ENCODE measurements around the gene IMMP2L. TPM values are rescaled to one million over a fixed set of nuclear protein-coding genes. Genes with fewer than 3 reads are reported as not detected.

IMMP2L gene
- polyA plus RNA-seq, 1 of the 3 experiments (the other 2 are of a cell fraction) = 10.7 TPM

DNA sequence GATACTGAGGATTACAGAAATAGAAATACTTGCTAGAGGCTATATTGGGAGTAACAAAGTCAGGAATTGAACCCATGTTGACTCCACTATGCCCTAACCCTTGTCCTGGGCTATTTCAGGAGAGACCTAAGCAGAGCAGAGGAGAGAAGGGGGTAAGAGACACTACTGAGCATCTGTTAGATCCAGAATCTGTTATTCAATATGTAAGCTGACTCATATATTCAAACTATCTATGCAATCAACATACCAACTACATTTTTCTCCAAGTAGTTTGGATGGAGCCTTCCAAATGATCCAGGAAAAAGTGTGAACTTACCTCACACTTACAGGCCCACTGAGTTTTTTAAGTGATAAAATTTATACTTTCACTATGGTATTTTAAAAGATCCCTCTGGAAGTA is 216.1 kb downstream of the IMMP2L start:
- Histone ChIP-seq H3K4me3 (ENCODE audit: low read depth in 2 of 2, low read length in 1 of 2) (no peak overlapping the region), H3K27ac (ENCODE audit: low read depth in 2 of 2, low read length in 1 of 2) (no peak overlapping the region), H3K9ac (no peak overlapping the region), H3K36me3 (replicated peaks in 1 of 2; ENCODE audit: control insufficient read depth in 1 of 2, insufficient read depth in 2 of 2, low read length in 1 of 2) (peaks cover 0 to 2% of the 10 kb centered on the region in 2 experiments), H4K20me1 (ENCODE audit: insufficient read depth) (no peaks in the 10 kb centered on the region), H3K9me3 (peaks cover 7% of the 10 kb centered on the region; the same call in 1 of the 2 replicates), H3F3A (replicated peaks; ENCODE audit: insufficient read depth) (no peaks in the 10 kb centered on the region), H3K27me3 (ENCODE audit: insufficient read depth) (no peaks in the 10 kb centered on the region), H3K4me1 (ENCODE audit: control insufficient read depth in 1 of 2, insufficient read depth in 2 of 2, low read depth in 1 of 2, low read length in 1 of 2) (no peaks in the 10 kb centered on the region), H3K79me2 (ENCODE audit: insufficient read depth) (no peaks in the 10 kb centered on the region), H2AFZ (ENCODE audit: low read depth) (no peak overlapping the region), H3K9me2 (no peaks in the 10 kb centered on the region), H3K4me2 (no peak overlapping the region)
- no peak for DNase-seq
- CTCF ChIA-PET = interaction anchor here (0.6 to 1.6 kb wide), 2 partner anchors 34 to 146 kb away, joined by 3 read pairs; no protein-coding TSS in a partner anchor
- no peak for TF ChIP-seq EP300 (IDR thresholded peaks at IDR 0.05; ENCODE audit: borderline replicate concordance in 1 of 2, low read depth in 1 of 2, low read length in 1 of 2)
- TF ChIP-seq JUND (IDR thresholded peaks at IDR 0.05) = no peak
- TF ChIP-seq NRF1 (IDR thresholded peaks at IDR 0.05; ENCODE audit: low read depth, low read length) = no peak
- TF ChIP-seq TAF1 (IDR thresholded peaks at IDR 0.05; ENCODE audit: borderline replicate concordance, low read depth, low read length) = no peak
- TF ChIP-seq, protein P1, sequence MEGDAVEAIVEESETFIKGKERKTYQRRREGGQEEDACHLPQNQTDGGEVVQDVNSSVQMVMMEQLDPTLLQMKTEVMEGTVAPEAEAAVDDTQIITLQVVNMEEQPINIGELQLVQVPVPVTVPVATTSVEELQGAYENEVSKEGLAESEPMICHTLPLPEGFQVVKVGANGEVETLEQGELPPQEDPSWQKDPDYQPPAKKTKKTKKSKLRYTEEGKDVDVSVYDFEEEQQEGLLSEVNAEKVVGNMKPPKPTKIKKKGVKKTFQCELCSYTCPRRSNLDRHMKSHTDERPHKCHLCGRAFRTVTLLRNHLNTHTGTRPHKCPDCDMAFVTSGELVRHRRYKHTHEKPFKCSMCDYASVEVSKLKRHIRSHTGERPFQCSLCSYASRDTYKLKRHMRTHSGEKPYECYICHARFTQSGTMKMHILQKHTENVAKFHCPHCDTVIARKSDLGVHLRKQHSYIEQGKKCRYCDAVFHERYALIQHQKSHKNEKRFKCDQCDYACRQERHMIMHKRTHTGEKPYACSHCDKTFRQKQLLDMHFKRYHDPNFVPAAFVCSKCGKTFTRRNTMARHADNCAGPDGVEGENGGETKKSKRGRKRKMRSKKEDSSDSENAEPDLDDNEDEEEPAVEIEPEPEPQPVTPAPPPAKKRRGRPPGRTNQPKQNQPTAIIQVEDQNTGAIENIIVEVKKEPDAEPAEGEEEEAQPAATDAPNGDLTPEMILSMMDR (IDR thresholded peaks at IDR 0.05) = no peak
- TF ChIP-seq FOXJ3 (CRISPR knock-in tag; IDR thresholded peaks at IDR 0.05) = no peak
- TF ChIP-seq, protein P2, sequence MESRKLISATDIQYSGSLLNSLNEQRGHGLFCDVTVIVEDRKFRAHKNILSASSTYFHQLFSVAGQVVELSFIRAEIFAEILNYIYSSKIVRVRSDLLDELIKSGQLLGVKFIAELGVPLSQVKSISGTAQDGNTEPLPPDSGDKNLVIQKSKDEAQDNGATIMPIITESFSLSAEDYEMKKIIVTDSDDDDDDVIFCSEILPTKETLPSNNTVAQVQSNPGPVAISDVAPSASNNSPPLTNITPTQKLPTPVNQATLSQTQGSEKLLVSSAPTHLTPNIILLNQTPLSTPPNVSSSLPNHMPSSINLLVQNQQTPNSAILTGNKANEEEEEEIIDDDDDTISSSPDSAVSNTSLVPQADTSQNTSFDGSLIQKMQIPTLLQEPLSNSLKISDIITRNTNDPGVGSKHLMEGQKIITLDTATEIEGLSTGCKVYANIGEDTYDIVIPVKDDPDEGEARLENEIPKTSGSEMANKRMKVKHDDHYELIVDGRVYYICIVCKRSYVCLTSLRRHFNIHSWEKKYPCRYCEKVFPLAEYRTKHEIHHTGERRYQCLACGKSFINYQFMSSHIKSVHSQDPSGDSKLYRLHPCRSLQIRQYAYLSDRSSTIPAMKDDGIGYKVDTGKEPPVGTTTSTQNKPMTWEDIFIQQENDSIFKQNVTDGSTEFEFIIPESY (IDR thresholded peaks at IDR 0.05; ENCODE audit: borderline replicate concordance, low read depth) = no peak
- TF ChIP-seq CHD2 (IDR thresholded peaks at IDR 0.05; ENCODE audit: low read length, partially characterized antibody) = no peak
- no peak for TF ChIP-seq SMC3 (IDR thresholded peaks at IDR 0.05; ENCODE audit: low read depth, low read length)
- TF ChIP-seq, protein P3, sequence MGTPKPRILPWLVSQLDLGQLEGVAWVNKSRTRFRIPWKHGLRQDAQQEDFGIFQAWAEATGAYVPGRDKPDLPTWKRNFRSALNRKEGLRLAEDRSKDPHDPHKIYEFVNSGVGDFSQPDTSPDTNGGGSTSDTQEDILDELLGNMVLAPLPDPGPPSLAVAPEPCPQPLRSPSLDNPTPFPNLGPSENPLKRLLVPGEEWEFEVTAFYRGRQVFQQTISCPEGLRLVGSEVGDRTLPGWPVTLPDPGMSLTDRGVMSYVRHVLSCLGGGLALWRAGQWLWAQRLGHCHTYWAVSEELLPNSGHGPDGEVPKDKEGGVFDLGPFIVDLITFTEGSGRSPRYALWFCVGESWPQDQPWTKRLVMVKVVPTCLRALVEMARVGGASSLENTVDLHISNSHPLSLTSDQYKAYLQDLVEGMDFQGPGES (IDR thresholded peaks at IDR 0.05; ENCODE audit: low read depth, low read length) = no peak
- TF ChIP-seq RXRA (IDR thresholded peaks at IDR 0.05; ENCODE audit: borderline replicate concordance, low read depth) = no peak
- TF ChIP-seq TCF12 (IDR thresholded peaks at IDR 0.05) = no peak
- POLR2A ChIA-PET = no interaction called here

DNA sequence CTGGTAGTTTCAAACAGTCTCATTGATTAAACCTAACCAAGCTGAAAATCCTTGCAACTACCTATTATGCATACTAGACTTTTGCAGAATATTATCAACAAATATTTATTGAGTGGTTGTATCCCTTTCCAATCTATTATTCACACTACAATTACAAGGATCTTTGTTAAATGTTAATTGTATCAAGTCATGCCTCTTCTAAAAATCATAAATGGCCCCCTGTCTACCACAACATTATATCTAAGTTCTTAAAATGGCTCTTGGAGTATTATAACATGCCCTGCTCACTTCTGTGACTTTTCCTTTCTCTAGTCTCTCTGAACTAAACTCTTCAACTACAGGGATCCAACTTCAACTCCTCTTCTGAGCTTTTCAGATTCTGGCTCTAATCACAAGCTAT is 219.3 kb downstream of the IMMP2L start:
- POLR2A ChIA-PET = no interaction called here
- H3K4me3 ChIP-seq (ENCODE audit: low read depth in 2 of 2, low read length in 1 of 2) = no peak overlapping the region; a peak in 1 of 4 replicates
- CTCF ChIA-PET = interaction anchor here (0.6 to 1.3 kb wide), 2 partner anchors 10 to 492 kb away, joined by 3 read pairs; no protein-coding TSS in a partner anchor
- TF ChIP-seq RCOR1 (IDR thresholded peaks at IDR 0.05; ENCODE audit: low read length) (no peak), FOXM1 (IDR thresholded peaks at IDR 0.05; ENCODE audit: low read depth) (no peak), NFIC (IDR thresholded peaks at IDR 0.05; ENCODE audit: borderline replicate concordance) (no peak), RAD21 (IDR thresholded peaks at IDR 0.05; ENCODE audit: low read length) (no peak), TAF1 (IDR thresholded peaks at IDR 0.05; ENCODE audit: borderline replicate concordance, low read depth, low read length) (no peak), RFX5 (IDR thresholded peaks at IDR 0.05; ENCODE audit: low read length) (no peak), EP300 (IDR thresholded peaks at IDR 0.05; ENCODE audit: borderline replicate concordance in 1 of 2, low read depth in 1 of 2, low read length in 1 of 2) (no peak), NRF1 (IDR thresholded peaks at IDR 0.05; ENCODE audit: low read depth, low read length) (no peak), MEF2A (IDR thresholded peaks at IDR 0.05; ENCODE audit: borderline replicate concordance, low read depth) (no peak), MXI1 (IDR thresholded peaks at IDR 0.05; ENCODE audit: low read depth, low read length) (no peak)
- TF ChIP-seq, protein P4, sequence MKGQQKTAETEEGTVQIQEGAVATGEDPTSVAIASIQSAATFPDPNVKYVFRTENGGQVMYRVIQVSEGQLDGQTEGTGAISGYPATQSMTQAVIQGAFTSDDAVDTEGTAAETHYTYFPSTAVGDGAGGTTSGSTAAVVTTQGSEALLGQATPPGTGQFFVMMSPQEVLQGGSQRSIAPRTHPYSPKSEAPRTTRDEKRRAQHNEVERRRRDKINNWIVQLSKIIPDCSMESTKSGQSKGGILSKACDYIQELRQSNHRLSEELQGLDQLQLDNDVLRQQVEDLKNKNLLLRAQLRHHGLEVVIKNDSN (IDR thresholded peaks at IDR 0.05; ENCODE audit: borderline replicate concordance, low read depth) = no peak
- TF ChIP-seq, protein P1 (IDR thresholded peaks at IDR 0.05) = no peak

More for the DNA sequence above, 219.3 kb downstream of the IMMP2L start:
- H3K27me3 ChIP-seq (ENCODE audit: insufficient read depth) = no peaks in the 10 kb centered on the region
- H3K4me2 ChIP-seq = no peak overlapping the region
- H2AFZ ChIP-seq (ENCODE audit: low read depth) = no peak overlapping the region
- no peak overlapping the region for H3K9ac ChIP-seq
- no peaks in the 10 kb centered on the region for H3K79me2 ChIP-seq (ENCODE audit: insufficient read depth)
- H3K9me2 ChIP-seq = no peaks in the 10 kb centered on the region
- H3K36me3 ChIP-seq (replicated peaks in 1 of 2; ENCODE audit: control insufficient read depth in 1 of 2, insufficient read depth in 2 of 2, low read length in 1 of 2) = peaks cover 0 to 2% of the 10 kb centered on the region in 2 experiments
- H3K27ac ChIP-seq (ENCODE audit: low read depth in 2 of 2, low read length in 1 of 2) = no peak overlapping the region
- no peaks in the 10 kb centered on the region for H4K20me1 ChIP-seq (ENCODE audit: insufficient read depth)
- DNase-seq = no peak
- H3K9me3 ChIP-seq = peaks cover 7% of the 10 kb centered on the region; the same call in 1 of the 2 replicates
- peaks cover 0 to 15% of the 10 kb centered on the region in 2 experiments; a peak in 2 of 4 replicates for H3K4me1 ChIP-seq (ENCODE audit: control insufficient read depth in 1 of 2, insufficient read depth in 2 of 2, low read depth in 1 of 2, low read length in 1 of 2)
- no peaks in the 10 kb centered on the region for H3F3A ChIP-seq (replicated peaks; ENCODE audit: insufficient read depth)

All from SK-N-SH (cell line).